AG04449 (cell line): ENCODE results near the gene NEK9.

ENCODE experiments used
- CTCF ChIA-PET: fragments of 350-600 bp; formaldehyde crosslinking; extraction: SDS; loops from one replicate; lab custom pipeline; 2021; ENCODE audit warnings: antibody characterized with exemption; lab: Yijun Ruan, JAX
- POLR2A ChIA-PET: fragments of 400-600, 350-600 bp; formaldehyde crosslinking; extraction: SDS; loops from one replicate; lab custom pipeline; 2020; ENCODE audit warnings: antibody characterized with exemption, inconsistent platforms; lab: Yijun Ruan, JAX
- DNase-seq: peaks from one replicate; pipeline ENCODE4 v3.0.0-alpha.2; 2010; ENCODE audit warnings: low read depth, low spot score
- H3K4me3 ChIP-seq: 2 replicates; pipeline ENCODE4 v1.5.1; 2011; ENCODE audit warnings: low read depth, mild to moderate bottlenecking, control low read depth, low read length
- TF ChIP-seq, protein P1 (sequence below): IDR thresholded peaks from one replicate; pipeline ENCODE4 v1.5.1; 2011; ENCODE audit warnings: mild to moderate bottlenecking, moderate library complexity, low read length, control low read depth, inconsistent platforms; ENCODE audit not compliant: insufficient read depth; ENCODE audit errors: missing control alignments

The NEK9 gene

DNA sequence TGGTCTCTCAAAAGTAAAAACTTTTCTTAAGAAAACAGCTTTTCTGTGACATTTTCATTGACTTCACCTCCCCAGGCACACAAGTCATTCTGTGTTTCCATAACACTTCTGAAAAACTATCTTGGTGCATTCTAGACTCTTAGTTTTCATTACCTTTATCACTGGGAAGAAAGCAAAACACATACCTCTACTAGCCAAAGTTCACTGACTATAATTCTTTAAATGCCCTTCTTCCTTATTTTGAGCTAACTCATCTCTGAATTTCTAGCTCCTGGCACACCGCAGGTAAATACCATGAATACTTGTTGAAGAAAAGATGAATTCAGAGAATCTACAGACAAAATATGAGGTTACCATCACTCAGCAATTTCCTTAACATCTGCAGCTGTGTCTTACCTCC is 96.7 kb downstream of the NEK9 start:
- H3K4me3 ChIP-seq, result no peak overlapping the region
- no peak for DNase-seq
- POLR2A ChIA-PET, result no interaction called here
- TF ChIP-seq, protein P1, sequence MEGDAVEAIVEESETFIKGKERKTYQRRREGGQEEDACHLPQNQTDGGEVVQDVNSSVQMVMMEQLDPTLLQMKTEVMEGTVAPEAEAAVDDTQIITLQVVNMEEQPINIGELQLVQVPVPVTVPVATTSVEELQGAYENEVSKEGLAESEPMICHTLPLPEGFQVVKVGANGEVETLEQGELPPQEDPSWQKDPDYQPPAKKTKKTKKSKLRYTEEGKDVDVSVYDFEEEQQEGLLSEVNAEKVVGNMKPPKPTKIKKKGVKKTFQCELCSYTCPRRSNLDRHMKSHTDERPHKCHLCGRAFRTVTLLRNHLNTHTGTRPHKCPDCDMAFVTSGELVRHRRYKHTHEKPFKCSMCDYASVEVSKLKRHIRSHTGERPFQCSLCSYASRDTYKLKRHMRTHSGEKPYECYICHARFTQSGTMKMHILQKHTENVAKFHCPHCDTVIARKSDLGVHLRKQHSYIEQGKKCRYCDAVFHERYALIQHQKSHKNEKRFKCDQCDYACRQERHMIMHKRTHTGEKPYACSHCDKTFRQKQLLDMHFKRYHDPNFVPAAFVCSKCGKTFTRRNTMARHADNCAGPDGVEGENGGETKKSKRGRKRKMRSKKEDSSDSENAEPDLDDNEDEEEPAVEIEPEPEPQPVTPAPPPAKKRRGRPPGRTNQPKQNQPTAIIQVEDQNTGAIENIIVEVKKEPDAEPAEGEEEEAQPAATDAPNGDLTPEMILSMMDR, result no peak
- CTCF ChIA-PET, result interaction anchor here (0.9 to 1.3 kb wide), 2 partner anchors 11 to 125 kb away, joined by 3 to 5 read pairs; no protein-coding TSS in a partner anchor
